GM12801 (cell line): ENCODE data around the gene JMJD6.

Experiments used
- CTCF ChIP-seq: IDR thresholded peaks from one replicate; pipeline ENCODE4 v1.5.1; 2011; ENCODE audit warnings: control low read depth; ENCODE audit not compliant: insufficient read length; ENCODE audit errors: extremely low read depth

JMJD6 gene

GRCh38 chr17:76709077-76709950 lies 17.1 kb downstream of the JMJD6 start:
- no peak for TF ChIP-seq CTCF

- TF ChIP-seq CTCF: no peak
Measured at GRCh38 chr17:76707985-76708807, 18.2 kb downstream of the JMJD6 start.

- no peak for TF ChIP-seq CTCF
Measured at GRCh38 chr17:76706817-76707216, 19.6 kb downstream of the JMJD6 start.

GRCh38 chr17:76704805-76705204 lies 21.6 kb downstream of the JMJD6 start:
- no peak for TF ChIP-seq CTCF

- TF ChIP-seq CTCF: no peak
Measured at GRCh38 chr17:76702941-76703637, 23.3 kb downstream of the JMJD6 start.

- no peak for TF ChIP-seq CTCF
Measured at GRCh38 chr17:76702076-76702475, 24.3 kb downstream of the JMJD6 start.

- TF ChIP-seq CTCF: no peak
Measured at GRCh38 chr17:76701471-76701967, 24.9 kb downstream of the JMJD6 start.
